Fibroblast of lung (primary cell): Measurements from ENCODE around the gene SVEP1.

Experiments used
- EZH2 ChIP-seq: IDR thresholded peaks from 2 replicates; pipeline ENCODE4 v1.5.1; 2012; ENCODE audit warnings: low read length, control low read depth, mild to moderate bottlenecking; ENCODE audit errors: missing control alignments
- TF ChIP-seq, protein P1 (sequence below), 2 donors: IDR thresholded peaks in 1 of 2; conservative IDR thresholded peaks in 1 of 2; 1 replicate in 1 of 2; 2 replicates in 1 of 2; pipeline ENCODE4 v1.5.1; 2011 to 2012; ENCODE audit warnings: low read length in 2 of 2, control low read depth in 1 of 2, inconsistent platforms in 1 of 2, low read depth in 1 of 2, mild to moderate bottlenecking in 1 of 2

DNA sequence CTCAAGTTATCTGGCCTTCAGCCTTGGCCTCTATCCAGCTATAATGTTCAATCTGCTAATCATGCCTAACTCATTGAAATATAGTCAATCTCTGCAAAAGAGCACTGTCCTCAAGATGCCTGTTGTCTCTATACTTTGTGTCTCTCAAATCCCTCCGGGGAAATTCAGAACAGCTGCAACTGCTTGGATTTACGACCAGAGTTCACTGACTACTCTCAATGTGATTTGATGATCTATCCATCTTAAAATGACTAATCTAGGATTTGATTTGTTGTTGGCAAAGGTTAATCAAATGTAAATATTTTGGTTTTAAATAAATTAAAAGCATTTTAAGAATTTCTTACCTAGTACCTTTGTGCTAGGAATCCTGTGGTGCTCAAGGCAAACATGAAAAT is 40.9 kb downstream of the SVEP1 start:
- no peak for TF ChIP-seq EZH2
- TF ChIP-seq, protein P1, sequence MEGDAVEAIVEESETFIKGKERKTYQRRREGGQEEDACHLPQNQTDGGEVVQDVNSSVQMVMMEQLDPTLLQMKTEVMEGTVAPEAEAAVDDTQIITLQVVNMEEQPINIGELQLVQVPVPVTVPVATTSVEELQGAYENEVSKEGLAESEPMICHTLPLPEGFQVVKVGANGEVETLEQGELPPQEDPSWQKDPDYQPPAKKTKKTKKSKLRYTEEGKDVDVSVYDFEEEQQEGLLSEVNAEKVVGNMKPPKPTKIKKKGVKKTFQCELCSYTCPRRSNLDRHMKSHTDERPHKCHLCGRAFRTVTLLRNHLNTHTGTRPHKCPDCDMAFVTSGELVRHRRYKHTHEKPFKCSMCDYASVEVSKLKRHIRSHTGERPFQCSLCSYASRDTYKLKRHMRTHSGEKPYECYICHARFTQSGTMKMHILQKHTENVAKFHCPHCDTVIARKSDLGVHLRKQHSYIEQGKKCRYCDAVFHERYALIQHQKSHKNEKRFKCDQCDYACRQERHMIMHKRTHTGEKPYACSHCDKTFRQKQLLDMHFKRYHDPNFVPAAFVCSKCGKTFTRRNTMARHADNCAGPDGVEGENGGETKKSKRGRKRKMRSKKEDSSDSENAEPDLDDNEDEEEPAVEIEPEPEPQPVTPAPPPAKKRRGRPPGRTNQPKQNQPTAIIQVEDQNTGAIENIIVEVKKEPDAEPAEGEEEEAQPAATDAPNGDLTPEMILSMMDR (conservative IDR thresholded peaks at IDR 0.05 in 1 of 2, IDR thresholded peaks at IDR 0.05 in 1 of 2; ENCODE audit: low read depth in 1 of 2, low read length in 2 of 2): no peak
